GM13976 (cell line): ENCODE measurements around the gene OIT3.

Experiments used
- DNase-seq: peaks from one replicate; pipeline ENCODE4 v3.0.0; 2012; ENCODE audit warnings: low spot score
- in situ Hi-C: fragments of 300-500 bp; cut with MboI; formaldehyde crosslinking; loops from one replicate; pipeline ENCODE4 v1.12.0; 2022; ENCODE audit warnings: low sequenced_read_pairs, mixed read lengths, inconsistent platforms; ENCODE audit not compliant: unreplicated experiment
- TF ChIP-seq, protein P1 (sequence below): IDR thresholded peaks from 2 replicates; pipeline ENCODE4 v1.5.1; 2012; ENCODE audit warnings: borderline replicate concordance, mild to moderate bottlenecking; ENCODE audit not compliant: insufficient read depth; ENCODE audit errors: extremely low read depth, missing control alignments, control extremely low read depth

Gene OIT3

DNA sequence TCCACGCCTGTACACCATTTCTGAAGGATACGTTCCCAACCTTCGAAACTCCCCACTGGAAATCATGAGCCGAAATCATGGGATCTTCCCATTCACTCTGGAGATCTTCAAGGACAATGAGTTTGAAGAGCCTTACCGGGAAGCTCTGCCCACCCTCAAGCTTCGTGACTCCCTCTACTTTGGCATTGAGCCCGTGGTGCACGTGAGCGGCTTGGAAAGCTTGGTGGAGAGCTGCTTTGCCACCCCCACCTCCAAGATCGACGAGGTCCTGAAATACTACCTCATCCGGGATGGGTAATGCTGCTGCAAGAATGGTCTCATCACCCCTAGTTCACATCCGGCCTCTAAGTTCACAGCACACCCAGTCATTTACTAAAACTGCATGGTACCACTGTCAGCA lies 30.8 kb downstream of the OIT3 start:
- no peak for DNase-seq
- TF ChIP-seq, protein P1, sequence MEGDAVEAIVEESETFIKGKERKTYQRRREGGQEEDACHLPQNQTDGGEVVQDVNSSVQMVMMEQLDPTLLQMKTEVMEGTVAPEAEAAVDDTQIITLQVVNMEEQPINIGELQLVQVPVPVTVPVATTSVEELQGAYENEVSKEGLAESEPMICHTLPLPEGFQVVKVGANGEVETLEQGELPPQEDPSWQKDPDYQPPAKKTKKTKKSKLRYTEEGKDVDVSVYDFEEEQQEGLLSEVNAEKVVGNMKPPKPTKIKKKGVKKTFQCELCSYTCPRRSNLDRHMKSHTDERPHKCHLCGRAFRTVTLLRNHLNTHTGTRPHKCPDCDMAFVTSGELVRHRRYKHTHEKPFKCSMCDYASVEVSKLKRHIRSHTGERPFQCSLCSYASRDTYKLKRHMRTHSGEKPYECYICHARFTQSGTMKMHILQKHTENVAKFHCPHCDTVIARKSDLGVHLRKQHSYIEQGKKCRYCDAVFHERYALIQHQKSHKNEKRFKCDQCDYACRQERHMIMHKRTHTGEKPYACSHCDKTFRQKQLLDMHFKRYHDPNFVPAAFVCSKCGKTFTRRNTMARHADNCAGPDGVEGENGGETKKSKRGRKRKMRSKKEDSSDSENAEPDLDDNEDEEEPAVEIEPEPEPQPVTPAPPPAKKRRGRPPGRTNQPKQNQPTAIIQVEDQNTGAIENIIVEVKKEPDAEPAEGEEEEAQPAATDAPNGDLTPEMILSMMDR: no peak
- in situ Hi-C loops: no loop called here

DNA sequence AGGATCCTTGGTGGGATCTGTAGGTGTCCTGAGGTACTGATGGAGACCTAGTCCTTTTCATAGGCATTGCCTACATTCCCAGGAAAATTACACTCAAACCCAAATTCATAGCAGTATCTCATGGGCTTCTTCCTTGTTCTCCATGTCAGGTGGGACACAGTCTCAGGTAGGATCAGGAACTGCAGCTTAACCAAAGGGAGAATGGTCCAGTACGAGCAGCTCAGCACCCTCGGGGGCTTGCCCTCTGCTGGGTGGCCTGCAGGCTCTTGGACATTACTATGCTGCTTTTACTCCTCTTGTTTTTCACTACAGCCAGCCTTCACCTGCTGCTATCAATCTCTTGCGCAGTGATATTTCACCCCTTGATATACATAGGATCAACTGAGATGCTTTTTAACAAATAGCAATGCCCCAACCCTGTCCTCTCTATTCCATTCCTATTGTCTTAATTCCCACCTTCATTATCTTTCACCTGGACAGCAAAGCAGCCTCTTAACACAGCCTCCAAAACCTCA lies 32.5 kb downstream of the OIT3 start:
- TF ChIP-seq, protein P1: no peak
- in situ Hi-C loops: no loop called here
- no peak for DNase-seq

DNA sequence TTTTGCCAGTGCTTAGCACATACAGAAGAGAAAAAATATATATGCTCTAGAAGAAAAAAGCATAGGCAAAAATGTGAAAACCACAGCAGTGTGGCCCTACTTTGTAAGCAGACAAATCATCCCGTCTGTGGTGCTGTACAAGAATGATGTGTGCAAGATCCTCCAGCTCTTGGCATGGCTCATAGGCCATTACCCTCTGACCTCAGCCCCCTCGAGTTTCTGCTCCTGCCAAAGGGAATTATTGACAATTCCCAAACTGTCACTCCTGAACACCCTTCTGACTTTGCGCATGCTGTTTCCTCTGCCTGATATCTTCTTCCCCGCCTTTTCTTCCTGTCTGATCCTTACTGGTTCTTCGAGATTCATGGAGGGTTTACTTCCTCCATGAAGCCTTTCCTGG lies 33.9 kb downstream of the OIT3 start:
- DNase-seq: no peak
- TF ChIP-seq, protein P1: no peak
- in situ Hi-C loops: no loop called here

DNA sequence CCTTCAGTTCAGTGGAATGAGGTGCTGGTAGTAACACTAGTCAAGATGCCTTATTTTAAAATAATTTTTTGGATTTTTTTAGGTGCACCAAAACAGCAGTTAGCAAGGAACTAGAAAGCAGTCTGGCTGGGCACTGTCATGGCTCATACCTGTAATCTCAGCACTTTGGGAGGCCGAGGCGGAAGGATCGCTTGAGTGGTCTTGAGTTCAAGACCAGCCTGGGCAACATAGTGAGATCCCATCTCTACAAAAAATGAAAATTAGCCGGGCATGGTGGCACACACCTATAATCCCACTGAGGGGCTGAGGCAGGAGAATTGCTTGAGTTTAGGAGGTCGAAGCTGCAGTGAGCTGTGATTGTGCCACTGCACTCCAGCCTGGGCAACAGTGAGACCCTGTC lies 35.3 kb downstream of the OIT3 start:
- no peak for DNase-seq
- in situ Hi-C loops: no loop called here
- TF ChIP-seq, protein P1: no peak

- in situ Hi-C loops: no loop called here
- no peak for DNase-seq
- TF ChIP-seq, protein P1: no peak
These were observed 36.7 kb downstream of the OIT3 start for GRCh38 chr10:72930276-72930675.

GRCh38 chr10:72932259-72933015 lies 38.9 kb downstream of the OIT3 start:
- TF ChIP-seq, protein P1: no peak
- in situ Hi-C loops: no loop called here

More at GRCh38 chr10:72932259-72933015, 38.9 kb downstream of the OIT3 start:
- DNase-seq: no peak
